A673 (cell line): ENCODE results near the gene TBL3. TPM values are rescaled to one million over a fixed set of nuclear protein-coding genes. Genes with fewer than 3 reads are reported as not detected.

ENCODE experiments used
- BruUV-seq: library from RNA; stranded (reverse); fragments of 400-500 nt; replicated peaks from 2 replicates; lab custom pipeline; 2021; lab: Mats Ljungman, UMichigan
- CTCF ChIA-PET: fragments of 300-600 bp; sonication (Branson Sonifier 250); formaldehyde crosslinking; loops from one replicate; lab custom pipeline; 2022; ENCODE audit warnings: antibody characterized with exemption; lab: Charles Lee
- POLR2A ChIA-PET: fragments of 300-600 bp; sonication (Branson Sonifier 250); formaldehyde crosslinking; loops from one replicate; lab custom pipeline; 2022; ENCODE audit warnings: antibody characterized with exemption; ENCODE audit not compliant: low non-redundant PET; lab: Charles Lee
- DNase-seq: peaks from one replicate; pipeline ENCODE4 v3.0.0-alpha.2; 2015; ENCODE audit warnings: low spot score
- H3K27ac ChIP-seq: fragments of 200-600 bp; sonication (generic); 2 replicates; pipeline ENCODE4 v1.5.1; 2016; ENCODE audit warnings: mixed run types, low read depth, mild to moderate bottlenecking, mixed read lengths, antibody characterized with exemption, low read length; ENCODE audit not compliant: poor library complexity, severe bottlenecking
- H3K27me3 ChIP-seq: fragments of 200-600 bp; sonication (generic); replicated peaks from 2 replicates; pipeline ENCODE4 v1.6.1; 2017; ENCODE audit warnings: mixed run types, low read depth, mild to moderate bottlenecking, mixed read lengths, antibody characterized with exemption, low read length; ENCODE audit not compliant: insufficient read depth, poor library complexity
- H3K36me3 ChIP-seq: fragments of 200-600 bp; sonication (generic); 2 replicates; pipeline ENCODE4 v1.6.1; 2016; ENCODE audit warnings: mixed run types, mild to moderate bottlenecking, mixed read lengths, antibody characterized with exemption, low read length; ENCODE audit not compliant: insufficient read depth, poor library complexity, severe bottlenecking
- H3K4me1 ChIP-seq: fragments of 200-600 bp; sonication (generic); 2 replicates; pipeline ENCODE4 v1.6.1; 2017; ENCODE audit warnings: mixed run types, mild to moderate bottlenecking, mixed read lengths, antibody characterized with exemption, low read length; ENCODE audit not compliant: insufficient read depth, poor library complexity, severe bottlenecking
- H3K4me3 ChIP-seq: fragments of 200-600 bp; sonication (generic); 2 replicates; pipeline ENCODE4 v1.5.1; 2016; ENCODE audit warnings: low read depth, mixed run types, mild to moderate bottlenecking, mixed read lengths, low read length; ENCODE audit not compliant: poor library complexity, severe bottlenecking
- H3K9me3 ChIP-seq: fragments of 200-600 bp; sonication (generic); 2 replicates; pipeline ENCODE4 v1.6.1; 2016; ENCODE audit warnings: mixed run types, low read depth, mild to moderate bottlenecking, mixed read lengths, antibody characterized with exemption, low read length; ENCODE audit not compliant: poor library complexity, severe bottlenecking
- CTCF ChIP-seq: fragments of 300-800, 200-600 bp; sonication (generic); conservative IDR thresholded peaks from 2 replicates; pipeline ENCODE4 v1.5.1; 2017; ENCODE audit warnings: low read depth, mild to moderate bottlenecking, antibody characterized with exemption, low read length, moderate library complexity, mixed read lengths
- EZH2 ChIP-seq: fragments of 200-600 bp; sonication (generic); IDR thresholded peaks from 2 replicates; pipeline ENCODE4 v1.6.1; 2017; ENCODE audit warnings: borderline replicate concordance, low read depth, mild to moderate bottlenecking, mixed read lengths, antibody characterized with exemption, low read length; ENCODE audit not compliant: poor library complexity, severe bottlenecking
- intact Hi-C: fragments of 100-400 bp; cut with micrococcal nuclease; formaldehyde crosslinking; loops from one replicate; pipeline ENCODE4 v1.10.0; 2022; ENCODE audit not compliant: unreplicated experiment
- total RNA-seq: library from RNA; stranded (reverse); gene quantifications from 2 replicates; pipeline ENCODE4 v1.2.3, GENCODE V29; 2021

Gene TBL3
- total RNA-seq, 1 experiment from 2014 or later = 58.4 TPM

GRCh38 chr16:1983544-1984346, 11.9 kb downstream of the TBL3 start, which contains the start of gene GFER:
TSS of gene GFER (plus strand) at chr16:1984193. CDS start at chr16:1984219, 26 bp downstream.
- H3K9me3 ChIP-seq = no peaks in the 10 kb centered on the region
- peak within 1 kb of the TSS; percentile 81 for H3K4me3 ChIP-seq
- TF ChIP-seq CTCF (peak; percentile 45), EZH2 (no peak)
- H3K27me3 ChIP-seq = no peaks in the 10 kb centered on the region
- intact Hi-C loops = no loop called here
- no TSS peak for BruUV-seq
- peak; percentile 87 for DNase-seq
- ChIA-PET POLR2A (interaction anchor here (0.5 kb wide), 1 partner anchor 19 kb away, joined by 9 read pairs; the partner anchor contains the start of gene RPS2), CTCF (interaction anchor here (0.6 to 0.7 kb wide), 2 partner anchors 157 to 913 kb away, joined by 3 to 8 read pairs; no protein-coding TSS in a partner anchor)
- H3K27ac ChIP-seq = peak within 1 kb of the TSS; percentile 70
- H3K36me3 ChIP-seq = peaks cover 7% of the 10 kb centered on the region
- H3K4me1 ChIP-seq = peaks cover 20% of the 10 kb centered on the region

DNA sequence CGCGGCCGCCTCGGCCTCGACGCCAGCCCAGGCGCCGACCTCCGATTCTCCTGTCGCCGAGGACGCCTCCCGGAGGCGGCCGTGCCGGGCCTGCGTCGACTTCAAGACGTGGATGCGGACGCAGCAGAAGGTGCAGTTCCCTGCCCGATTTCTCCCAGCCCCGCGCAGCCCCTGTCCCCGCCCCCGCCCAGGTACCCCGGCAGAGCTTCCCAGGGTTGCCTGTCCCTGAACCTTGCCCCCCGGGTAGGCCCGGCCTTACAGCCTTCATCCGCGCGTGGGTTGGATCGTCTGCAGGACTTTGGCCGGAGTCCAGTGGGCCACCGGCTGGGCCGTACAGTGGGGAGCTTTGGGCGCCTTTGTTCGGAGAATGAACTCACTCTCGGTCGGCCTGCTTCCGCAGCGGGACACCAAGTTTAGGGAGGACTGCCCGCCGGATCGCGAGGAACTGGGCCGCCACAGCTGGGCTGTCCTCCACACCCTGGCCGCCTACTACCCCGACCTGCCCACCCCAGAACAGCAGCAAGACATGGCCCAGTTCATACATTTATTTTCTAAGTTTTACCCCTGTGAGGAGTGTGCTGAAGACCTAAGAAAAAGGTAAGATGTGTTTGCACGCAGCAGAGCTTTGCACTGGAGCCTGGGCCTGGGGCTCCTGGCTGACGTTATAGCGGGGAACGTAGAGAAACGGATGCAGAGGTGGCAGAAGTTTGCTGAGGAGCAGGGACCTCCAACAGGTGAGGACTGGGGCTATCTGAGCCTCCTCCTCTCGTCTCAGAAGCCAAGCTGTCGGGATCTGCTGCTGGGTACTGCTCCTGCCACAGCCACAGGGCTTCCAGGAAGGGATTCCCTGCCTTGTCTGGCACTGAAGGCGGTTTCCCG, 12.7 kb downstream of the TBL3 start:
- TSS peak; percentile 39 for BruUV-seq
- Histone ChIP-seq H3K4me3 (peak overlapping the region; percentile 81), H3K27me3 (peaks cover 8% of the 10 kb centered on the region), H3K9me3 (no peaks in the 10 kb centered on the region), H3K36me3 (peaks cover 7% of the 10 kb centered on the region), H3K4me1 (peaks cover 20% of the 10 kb centered on the region), H3K27ac (peak overlapping the region; percentile 70)
- ChIA-PET POLR2A (interaction anchor here (0.5 kb wide), 1 partner anchor 20 kb away, joined by 9 read pairs; the partner anchor contains the start of gene RPS2), CTCF (interaction anchor here (0.9 kb wide), 1 partner anchor 156 kb away, joined by 4 read pairs; no protein-coding TSS in a partner anchor)
- no peak for TF ChIP-seq CTCF
- TF ChIP-seq EZH2 = no peak
- no peak for DNase-seq
- intact Hi-C loops = no loop called here
